Ovary (tissue), 3 donors: ENCODE data around the gene CCDC102A.

Source experiments
- POLR2A ChIP-seq: fragments of 450-650 bp; IDR thresholded peaks from one replicate; pipeline ENCODE4 v1.6.1; 2017; ENCODE audit warnings: antibody characterized with exemption, mild to moderate bottlenecking, moderate library complexity
- TF ChIP-seq, protein P1 (sequence below), 3 donors: fragments of 450-650 bp in 2 of 3; fragments of 200-600 bp in 1 of 3; IDR thresholded peaks; one replicate each; pipeline versions ENCODE4 v1.5.1 to v1.8.0; 2016 to 2022; ENCODE audit warnings: antibody characterized with exemption in 3 of 3, mild to moderate bottlenecking in 1 of 3
- donor health status: DM: no; HTN: no; CAD: no.

DNA sequence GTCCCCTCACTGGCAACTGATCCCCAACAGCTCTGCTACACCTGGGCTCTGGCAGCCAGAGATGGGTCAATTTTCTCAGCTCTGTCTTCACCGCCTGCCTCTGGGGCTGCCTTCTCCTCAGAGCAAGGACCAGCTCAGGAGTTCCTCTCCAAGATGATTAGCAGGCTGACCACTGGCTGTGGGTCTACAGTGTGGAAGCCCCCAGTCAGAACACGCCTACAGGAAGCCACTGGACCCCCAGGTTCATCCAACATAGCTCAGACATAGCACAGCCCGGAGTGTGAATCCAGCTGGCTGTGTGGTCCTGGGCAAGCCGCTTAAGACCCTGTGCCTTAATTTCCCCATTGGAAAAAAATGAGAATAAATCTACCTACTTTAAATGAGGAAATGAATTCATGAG is 55.0 kb downstream of the CCDC102A start:
- no peak for TF ChIP-seq POLR2A
- TF ChIP-seq, protein P1, sequence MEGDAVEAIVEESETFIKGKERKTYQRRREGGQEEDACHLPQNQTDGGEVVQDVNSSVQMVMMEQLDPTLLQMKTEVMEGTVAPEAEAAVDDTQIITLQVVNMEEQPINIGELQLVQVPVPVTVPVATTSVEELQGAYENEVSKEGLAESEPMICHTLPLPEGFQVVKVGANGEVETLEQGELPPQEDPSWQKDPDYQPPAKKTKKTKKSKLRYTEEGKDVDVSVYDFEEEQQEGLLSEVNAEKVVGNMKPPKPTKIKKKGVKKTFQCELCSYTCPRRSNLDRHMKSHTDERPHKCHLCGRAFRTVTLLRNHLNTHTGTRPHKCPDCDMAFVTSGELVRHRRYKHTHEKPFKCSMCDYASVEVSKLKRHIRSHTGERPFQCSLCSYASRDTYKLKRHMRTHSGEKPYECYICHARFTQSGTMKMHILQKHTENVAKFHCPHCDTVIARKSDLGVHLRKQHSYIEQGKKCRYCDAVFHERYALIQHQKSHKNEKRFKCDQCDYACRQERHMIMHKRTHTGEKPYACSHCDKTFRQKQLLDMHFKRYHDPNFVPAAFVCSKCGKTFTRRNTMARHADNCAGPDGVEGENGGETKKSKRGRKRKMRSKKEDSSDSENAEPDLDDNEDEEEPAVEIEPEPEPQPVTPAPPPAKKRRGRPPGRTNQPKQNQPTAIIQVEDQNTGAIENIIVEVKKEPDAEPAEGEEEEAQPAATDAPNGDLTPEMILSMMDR (IDR thresholded peaks at IDR 0.05), result no peak
